ENCODE results near the gene MAP2K5. TPM values are rescaled to one million over a fixed set of nuclear protein-coding genes. Genes with fewer than 3 reads are reported as not detected.

Gene MAP2K5
- total RNA-seq, 2 experiments from 2014 or later, result 15.4 to 20.6 TPM

Other genes starting within 250 kb of the MAP2K5 start
- gene C15orf61, start 21.6 kb upstream of the MAP2K5 start, total RNA-seq, result 1 to 10 TPM; 6.2 to 7.2 TPM

Data from activated naive CD4-positive, alpha-beta T cell treated with anti-CD3 and anti-CD28 coated beads for 36 hours (primary cell).